Stimulated activated naive CD4-positive, alpha-beta T cell (primary cell): ENCODE data around the gene TMC4.
A peak's percentile ranks its signal among the peaks of the same experiment; 100 is the strongest.
"Not testable (repeated sequence)": the region's sequence is repeated elsewhere in the genome, so short reads cannot be mapped to it uniquely, and the experiment has no call there.

ENCODE experiments used
- DNase-seq, 6 experiments: peaks; one replicate each; lab custom pipeline; 2025; lab: John Stamatoyannopoulos, UW

The TMC4 gene

DNA sequence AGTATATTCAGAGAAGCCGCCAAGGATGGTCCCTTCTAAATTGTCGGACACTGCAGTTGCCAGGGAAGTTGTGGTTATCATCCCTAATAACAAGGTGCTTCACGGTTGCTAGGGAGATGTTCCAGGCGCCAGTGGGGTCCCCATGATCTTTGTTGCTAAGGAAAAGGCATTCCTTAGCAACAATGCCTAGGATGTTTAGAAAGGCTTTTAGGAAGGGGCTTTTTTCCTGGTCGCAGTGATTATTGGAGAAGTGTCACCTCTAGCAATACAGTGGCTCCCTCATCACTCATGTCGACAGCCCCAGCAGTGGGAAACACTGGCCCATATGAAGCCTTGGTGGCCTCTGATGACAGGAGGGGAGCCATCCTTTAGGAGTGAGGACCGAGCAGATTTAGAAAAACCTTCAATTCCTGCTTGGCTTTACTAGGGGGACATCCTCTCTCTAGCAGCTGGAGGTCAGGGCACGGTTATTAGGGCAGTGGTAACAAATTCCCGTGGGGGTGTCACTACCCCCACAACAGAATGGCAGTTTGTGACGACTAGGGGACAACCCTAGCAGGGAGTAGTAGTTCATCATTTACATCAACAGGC is 6.4 kb upstream of the TMC4 start:
- no peak for DNase-seq

DNA sequence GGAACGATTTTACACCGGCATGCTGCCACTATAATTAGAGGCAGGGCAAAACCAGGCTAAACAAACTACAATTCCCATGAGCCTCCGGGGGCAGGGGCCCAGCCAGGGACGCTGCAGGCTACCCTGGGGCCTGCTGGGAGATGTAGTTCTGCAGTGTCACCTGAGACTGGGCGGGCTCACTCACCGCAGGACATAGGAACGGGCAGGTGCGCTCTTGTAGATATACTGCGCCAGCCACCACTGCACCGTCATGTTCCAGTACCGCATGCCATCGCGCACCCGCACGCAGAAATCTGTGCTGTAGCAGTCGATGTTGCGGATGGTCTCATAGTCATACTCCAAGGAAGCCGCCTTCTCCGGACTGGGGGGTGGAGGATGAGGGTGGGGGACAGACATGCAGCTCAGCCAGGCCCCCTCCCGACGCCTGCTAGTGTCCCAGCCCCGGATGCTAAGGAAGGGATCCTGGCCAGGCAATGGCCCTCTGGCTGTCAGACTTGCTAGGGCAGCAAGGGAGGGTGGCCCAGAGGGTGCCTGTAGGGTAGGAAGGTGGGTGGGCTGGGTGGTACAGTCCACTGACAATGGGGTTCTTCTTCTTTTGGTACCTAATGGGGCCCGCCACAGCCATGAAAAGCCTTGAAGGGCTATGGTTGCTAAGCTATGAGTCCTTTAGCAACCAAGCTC is 5.8 kb upstream of the TMC4 start:
- DNase-seq, result peak; percentile 5 to 46 (median 32)

DNA sequence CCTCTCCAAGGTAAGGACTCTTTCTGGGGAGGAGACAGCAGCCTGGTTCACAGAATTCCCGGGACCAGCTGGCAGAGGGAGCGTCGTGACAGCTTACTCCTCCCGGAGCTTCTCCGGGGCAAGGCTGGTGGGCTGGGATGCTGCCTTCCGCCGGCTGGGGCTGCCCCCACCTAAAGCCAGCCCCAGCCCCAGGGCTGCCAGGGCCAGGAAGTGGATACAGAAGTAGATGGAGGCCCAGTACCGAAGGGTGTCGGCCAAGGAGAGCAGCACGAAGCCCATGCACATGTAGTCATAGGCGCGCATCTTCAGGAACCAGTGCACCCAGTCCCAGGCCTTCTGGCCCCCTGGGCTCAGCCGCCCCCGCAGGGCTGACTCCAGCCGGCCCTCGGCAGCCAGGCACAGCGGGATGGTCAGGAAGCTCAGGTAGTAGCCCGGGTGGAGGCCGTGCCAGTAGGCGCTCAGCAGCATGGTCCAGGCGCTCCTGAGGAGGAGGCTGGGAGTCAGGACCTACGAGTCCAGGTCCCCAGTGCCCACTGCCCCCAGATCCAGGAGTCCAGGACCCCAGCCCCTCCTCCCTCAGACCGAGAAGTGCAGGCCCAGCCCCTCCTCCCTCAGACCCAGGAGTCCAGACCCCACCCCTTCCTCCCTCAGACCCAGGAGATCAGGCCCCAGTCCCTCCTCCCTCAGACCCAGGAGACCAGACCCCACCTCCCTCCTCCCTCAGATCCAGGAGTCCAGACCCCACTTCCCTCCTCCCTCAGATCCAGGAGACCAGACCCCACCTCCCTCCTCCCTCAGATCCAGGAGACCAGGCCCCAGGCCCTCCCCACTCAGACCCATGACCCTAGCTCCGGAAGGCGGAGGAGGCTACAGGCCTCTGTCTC is 1.2 kb upstream of the TMC4 start:
- no peak for DNase-seq

GRCh38 chr19:54173359-54173699 is 369 bp upstream of the TMC4 start:
- no peak for DNase-seq

DNA sequence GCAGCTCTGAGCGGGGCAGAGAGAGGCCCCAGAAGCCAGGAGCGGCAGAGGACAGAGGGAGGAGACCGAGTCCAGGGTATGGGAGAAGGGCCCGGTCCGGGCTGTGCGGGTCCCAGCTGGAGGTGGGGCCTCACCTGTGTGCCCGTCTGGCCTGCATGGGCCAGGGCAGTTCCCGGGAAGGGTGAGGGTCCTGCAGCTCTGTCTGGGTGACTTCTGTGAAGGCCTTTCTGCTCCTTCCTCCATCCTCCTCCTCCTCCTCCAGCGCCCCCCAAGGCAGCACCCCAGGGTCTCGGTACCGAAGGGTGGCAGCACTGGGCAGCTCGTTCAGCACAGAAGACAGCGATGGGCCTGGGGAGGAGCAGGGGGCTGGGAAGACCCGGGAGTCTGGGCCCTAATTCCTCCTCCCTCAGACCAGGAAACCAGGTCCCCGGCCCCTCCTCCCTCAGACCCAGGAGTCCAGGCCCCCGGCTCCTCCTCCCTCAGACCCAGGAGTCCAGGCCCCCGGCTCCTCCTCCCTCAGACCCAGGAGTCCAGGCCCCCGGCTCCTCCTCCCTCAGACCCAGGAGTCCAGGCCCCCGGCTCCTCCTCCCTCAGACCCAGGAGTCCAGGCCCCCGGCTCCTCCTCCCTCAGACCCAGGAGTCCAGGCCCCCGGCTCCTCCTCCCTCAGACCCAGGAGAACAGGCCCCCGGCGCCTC is 1.1 kb downstream of the TMC4 start:
- DNase-seq, result not testable (repeated sequence)

DNA sequence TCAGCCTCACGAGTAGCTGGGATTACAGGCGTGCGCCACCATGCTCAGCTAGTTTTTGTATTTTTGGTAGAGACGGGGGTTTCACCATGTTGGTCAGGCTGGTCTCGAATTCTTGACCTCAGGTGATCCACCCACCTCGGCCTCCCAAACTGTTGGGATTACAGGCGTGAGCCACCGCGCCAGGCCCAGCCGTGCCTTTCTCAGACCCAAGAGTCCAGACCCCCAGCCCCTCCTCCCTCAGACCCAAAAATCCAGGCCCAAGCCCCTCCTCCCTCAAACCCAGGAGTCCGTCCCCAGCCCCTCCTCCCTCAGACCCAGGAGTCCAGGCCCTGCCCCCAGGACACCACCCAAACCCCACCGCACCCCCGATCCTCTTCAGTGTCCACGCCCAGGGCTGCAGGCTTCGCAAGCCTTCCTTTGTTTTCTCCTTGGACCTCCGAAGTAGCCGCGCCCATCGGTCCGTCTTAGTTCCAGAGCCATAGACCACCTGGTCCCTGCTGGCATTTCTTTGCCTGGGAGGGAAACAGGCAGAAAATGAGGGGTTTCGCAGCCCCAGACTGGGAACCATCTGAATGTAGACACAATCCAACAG is 3.7 kb downstream of the TMC4 start:
- DNase-seq, result no peak

GRCh38 chr19:54168174-54168917 is 4.6 kb downstream of the TMC4 start:
- DNase-seq, result peak; percentile 56 to 87 (median 84)

- DNase-seq, result no peak
Observed at GRCh38 chr19:54165222-54165621, 7.7 kb downstream of the TMC4 start.

DNA sequence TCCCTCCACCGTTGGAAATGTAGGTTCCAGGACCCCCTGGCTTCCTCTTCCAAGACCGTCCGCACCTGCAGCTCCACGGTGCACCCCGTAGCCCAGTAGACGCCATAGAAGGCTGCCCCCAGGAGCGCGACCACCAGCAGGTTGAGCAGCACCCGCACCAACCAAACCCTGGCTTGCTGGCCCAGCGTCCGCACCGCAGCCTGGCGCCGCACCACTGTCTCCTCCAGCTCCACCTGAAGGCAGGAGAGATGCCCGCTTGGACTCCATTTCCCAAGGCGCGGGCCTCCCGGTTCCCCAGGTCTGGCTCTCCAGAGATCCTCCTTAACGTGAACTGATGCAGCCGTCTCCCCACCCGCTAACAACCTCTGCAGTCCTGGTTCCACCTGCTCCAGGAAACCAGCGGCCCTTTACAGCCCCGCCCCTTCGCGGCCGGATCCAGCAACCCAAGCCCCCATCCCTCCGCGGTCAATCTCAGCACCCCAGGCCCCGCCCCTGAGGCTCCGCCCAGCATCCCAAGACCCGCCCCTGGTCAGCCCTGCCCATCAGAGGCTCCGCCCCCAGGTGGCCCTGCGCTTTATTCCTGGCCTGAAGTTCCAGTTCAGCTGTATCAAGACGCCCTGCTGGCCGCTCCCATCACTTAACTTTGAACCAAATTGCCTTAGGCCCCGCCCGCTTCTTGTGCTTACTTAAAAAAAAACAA is 8.4 kb downstream of the TMC4 start:
- peak in 4 of 6 experiments; percentile 14 to 40 (median 21) for DNase-seq

DNA sequence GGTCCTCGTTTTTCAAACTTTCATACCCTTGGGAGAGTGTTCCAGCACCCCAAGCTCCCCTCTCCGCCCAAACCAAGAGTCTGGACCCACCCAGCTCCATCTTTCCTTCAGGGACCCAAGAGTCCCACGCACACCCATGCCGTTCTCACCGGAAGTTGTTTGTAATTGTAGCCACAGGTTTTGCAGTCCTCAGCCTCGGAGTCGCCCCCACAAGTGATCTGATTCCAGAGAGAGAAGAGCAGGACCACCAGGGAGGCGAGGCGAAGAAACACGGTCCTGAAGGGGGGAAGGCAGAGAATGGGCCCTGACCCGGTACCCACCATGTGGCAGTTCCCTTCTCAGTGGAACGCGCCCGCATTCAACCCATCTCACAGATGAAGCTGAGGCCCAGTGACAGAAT is 10.1 kb downstream of the TMC4 start:
- DNase-seq, result no peak

- peak; percentile 72 to 93 (median 84) for DNase-seq
Observed at GRCh38 chr19:54162241-54162805, 10.6 kb downstream of the TMC4 start.

GRCh38 chr19:54160854-54161253 is 12.1 kb downstream of the TMC4 start:
- DNase-seq, result no peak

GRCh38 chr19:54160182-54160811 is 12.7 kb downstream of the TMC4 start:
- DNase-seq, result no peak

DNA sequence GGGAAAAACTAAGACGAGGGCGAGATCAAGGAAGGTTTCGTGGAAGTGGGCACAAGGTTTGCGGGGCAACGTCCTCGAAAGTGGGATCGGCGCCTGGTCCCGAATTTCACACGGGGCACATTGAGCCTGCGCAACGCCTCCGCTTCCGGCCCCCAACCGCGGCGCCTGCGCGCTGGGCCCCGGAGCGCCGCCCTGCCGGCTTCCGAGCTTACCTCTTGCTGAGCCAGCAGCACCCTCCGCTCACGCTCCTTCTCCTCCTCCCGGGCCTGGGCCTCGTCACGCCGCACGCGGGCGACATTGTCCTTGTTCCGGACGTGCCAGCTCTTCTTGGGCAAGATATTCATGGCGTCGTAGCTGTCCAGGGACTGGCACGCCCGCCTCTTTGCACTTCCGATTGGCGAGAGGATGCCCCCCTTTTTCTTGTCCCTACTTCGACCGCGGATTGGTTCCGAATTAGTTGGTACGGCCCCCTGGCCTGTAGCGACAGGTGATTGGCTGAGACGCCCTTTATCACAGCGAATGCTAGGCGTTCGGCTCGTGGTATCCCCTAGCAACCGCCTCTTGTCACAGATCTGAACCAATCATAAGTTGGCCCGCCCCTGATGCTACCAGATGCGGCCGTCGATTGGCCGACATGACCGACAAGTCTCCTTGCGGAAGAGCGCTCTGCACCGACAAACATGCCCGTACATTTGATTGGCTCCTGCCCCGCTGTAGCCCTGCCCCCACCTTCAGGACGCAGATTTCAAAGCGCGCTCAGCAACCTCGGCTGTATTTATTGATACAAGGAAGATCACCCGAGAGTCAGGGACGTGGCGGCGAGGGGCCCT is 13.4 kb downstream of the TMC4 start, which contains the start of gene LENG1:
Gene LENG1 (minus strand): TSS at position 370 of the 830 bp plus-strand sequence. CDS start 26 bp downstream, at position 344.
- peak; percentile 96 to 99 (median 99) for DNase-seq

DNA sequence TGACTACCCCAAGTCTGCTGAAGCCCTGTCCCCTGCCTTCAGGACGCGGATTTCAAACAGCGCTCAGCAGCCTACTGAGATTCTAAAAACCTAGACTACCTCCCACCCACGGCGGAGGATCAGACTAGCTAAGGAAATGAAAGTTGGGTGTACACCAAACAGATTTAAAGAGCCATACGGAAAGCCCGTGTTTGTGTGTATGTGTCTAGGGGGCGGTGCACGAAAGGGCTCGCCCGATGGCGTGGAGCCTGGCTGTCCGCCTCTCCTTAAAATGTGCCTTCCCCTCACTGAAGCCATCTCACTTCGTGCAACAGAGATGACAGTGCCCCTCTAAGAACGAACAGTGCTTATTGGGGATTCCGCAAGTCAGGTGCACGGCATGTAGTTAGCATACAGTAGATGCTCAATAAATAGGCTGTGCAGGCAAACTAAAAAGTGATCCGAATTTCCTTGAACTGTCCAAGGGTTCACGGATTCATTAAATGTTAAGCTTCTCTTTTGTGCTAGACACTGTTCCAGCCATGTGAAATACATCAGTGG is 14.1 kb downstream of the TMC4 start:
- DNase-seq, result peak in 2 of 6 experiments; percentile 19 to 24

GRCh38 chr19:54156953-54157352 is 16.0 kb downstream of the TMC4 start:
- DNase-seq, result no peak

GRCh38 chr19:54156490-54156889 is 16.5 kb downstream of the TMC4 start:
- no peak for DNase-seq

DNA sequence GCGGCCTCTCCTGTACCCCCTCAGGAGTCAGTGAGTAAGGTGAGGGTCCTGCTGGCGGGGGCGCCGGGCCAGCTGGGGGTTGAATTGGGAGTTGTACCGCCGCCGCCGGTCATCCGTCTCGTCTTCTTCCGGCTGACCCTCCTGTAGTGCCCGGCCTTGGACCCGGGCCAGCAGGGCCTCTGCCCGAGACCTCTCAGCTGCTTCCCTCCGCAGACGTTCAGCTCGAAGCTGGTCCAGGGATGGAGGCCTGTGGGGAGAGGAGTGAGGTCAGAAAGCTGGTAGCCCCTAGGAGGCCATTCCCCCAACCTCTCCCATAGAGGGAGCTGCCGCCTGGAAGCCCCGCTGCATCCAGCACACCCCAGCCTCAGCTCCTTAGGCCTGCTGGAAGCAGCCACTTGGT is 17.3 kb downstream of the TMC4 start:
- no peak for DNase-seq
